Measurements from ENCODE around the gene ACTN4.

ACTN4 gene

GRCh38 chr19:38664503-38665211 lies 17.2 kb downstream of the ACTN4 start:
- H3K9me3 ChIP-seq (ENCODE audit: insufficient read depth, low read length, severe bottlenecking), result no peaks in the 10 kb centered on the region
- H3K9ac ChIP-seq (ENCODE audit: low read depth, low read length), result no peak overlapping the region
- peaks cover 13% of the 10 kb centered on the region for H3K4me1 ChIP-seq (ENCODE audit: insufficient read depth, low read length)
- TF ChIP-seq EZH2 (IDR thresholded peaks at IDR 0.05; ENCODE audit: borderline replicate concordance, low read depth, low read length, severe bottlenecking) (no peak), CTCF (IDR thresholded peaks at IDR 0.05; ENCODE audit: borderline replicate concordance, extremely low read depth, low read length, poor library complexity, severe bottlenecking) (no peak)
- no peak overlapping the region for H3K27ac ChIP-seq (ENCODE audit: low read length)
- ATAC-seq (ENCODE audit: insufficient read depth, low read depth) (peak; percentile 40; the same call in 1 of the 3 replicates), DNase-seq (no peak)
- H4K20me1 ChIP-seq (ENCODE audit: insufficient read depth, low read length), result peaks cover 84% of the 10 kb centered on the region
- H3K4me3 ChIP-seq (ENCODE audit: low read depth in 1 of 2, low read length in 2 of 2), result no peak overlapping the region
- peaks cover 95% of the 10 kb centered on the region for H3K79me2 ChIP-seq (ENCODE audit: insufficient read depth, low read length)
- no peaks in the 10 kb centered on the region for H3K27me3 ChIP-seq (ENCODE audit: insufficient read depth, low read length, poor library complexity)
- no peak overlapping the region for H3K4me2 ChIP-seq (ENCODE audit: insufficient read depth, low read length)
- H2AFZ ChIP-seq (ENCODE audit: low read depth, low read length), result no peak overlapping the region
- peaks cover 11% of the 10 kb centered on the region for H3K36me3 ChIP-seq (ENCODE audit: insufficient read depth, low read length)

GRCh38 chr19:38665219-38665931 lies 17.9 kb downstream of the ACTN4 start:
- H3K27ac ChIP-seq (ENCODE audit: low read length), result no peak overlapping the region
- H3K9me3 ChIP-seq (ENCODE audit: insufficient read depth, low read length, severe bottlenecking), result no peaks in the 10 kb centered on the region
- H3K9ac ChIP-seq (ENCODE audit: low read depth, low read length), result no peak overlapping the region
- peaks cover 86% of the 10 kb centered on the region for H4K20me1 ChIP-seq (ENCODE audit: insufficient read depth, low read length)
- H3K4me3 ChIP-seq (ENCODE audit: low read depth in 1 of 2, low read length in 2 of 2), result no peak overlapping the region
- H3K4me2 ChIP-seq (ENCODE audit: insufficient read depth, low read length), result no peak overlapping the region
- ATAC-seq (ENCODE audit: insufficient read depth, low read depth), result no peak
- no peak for DNase-seq
- H3K4me1 ChIP-seq (ENCODE audit: insufficient read depth, low read length), result peaks cover 13% of the 10 kb centered on the region
- H2AFZ ChIP-seq (ENCODE audit: low read depth, low read length), result no peak overlapping the region
- peaks cover 95% of the 10 kb centered on the region for H3K79me2 ChIP-seq (ENCODE audit: insufficient read depth, low read length)
- TF ChIP-seq EZH2 (IDR thresholded peaks at IDR 0.05; ENCODE audit: borderline replicate concordance, low read depth, low read length, severe bottlenecking) (no peak), CTCF (IDR thresholded peaks at IDR 0.05; ENCODE audit: borderline replicate concordance, extremely low read depth, low read length, poor library complexity, severe bottlenecking) (no peak)
- H3K36me3 ChIP-seq (ENCODE audit: insufficient read depth, low read length), result peaks cover 11% of the 10 kb centered on the region
- H3K27me3 ChIP-seq (ENCODE audit: insufficient read depth, low read length, poor library complexity), result no peaks in the 10 kb centered on the region

GRCh38 chr19:38665950-38666662 lies 18.7 kb downstream of the ACTN4 start:
- no peak for TF ChIP-seq CTCF (IDR thresholded peaks at IDR 0.05; ENCODE audit: borderline replicate concordance, extremely low read depth, low read length, poor library complexity, severe bottlenecking)
- TF ChIP-seq EZH2 (IDR thresholded peaks at IDR 0.05; ENCODE audit: borderline replicate concordance, low read depth, low read length, severe bottlenecking), result no peak
- no peak overlapping the region for H3K4me2 ChIP-seq (ENCODE audit: insufficient read depth, low read length)

More at GRCh38 chr19:38665950-38666662, 18.7 kb downstream of the ACTN4 start:
- Histone ChIP-seq H2AFZ (ENCODE audit: low read depth, low read length) (no peak overlapping the region), H3K9ac (ENCODE audit: low read depth, low read length) (no peak overlapping the region), H3K9me3 (ENCODE audit: insufficient read depth, low read length, severe bottlenecking) (no peaks in the 10 kb centered on the region), H3K79me2 (ENCODE audit: insufficient read depth, low read length) (peaks cover 95% of the 10 kb centered on the region), H4K20me1 (ENCODE audit: insufficient read depth, low read length) (peaks cover 84% of the 10 kb centered on the region), H3K4me1 (ENCODE audit: insufficient read depth, low read length) (peaks cover 13% of the 10 kb centered on the region), H3K36me3 (ENCODE audit: insufficient read depth, low read length) (peaks cover 4% of the 10 kb centered on the region), H3K4me3 (ENCODE audit: low read depth in 1 of 2, low read length in 2 of 2) (no peak overlapping the region), H3K27me3 (ENCODE audit: insufficient read depth, low read length, poor library complexity) (no peaks in the 10 kb centered on the region), H3K27ac (ENCODE audit: low read length) (no peak overlapping the region)
- ATAC-seq (ENCODE audit: insufficient read depth, low read depth) (no peak), DNase-seq (no peak)

Data from DND-41 (cell line).